Progenitor cell of endocrine pancreas (in vitro differentiated cells): ENCODE data around the gene ATP6V1B1. TPM values are rescaled to one million over a fixed set of nuclear protein-coding genes. Genes with fewer than 3 reads are reported as not detected.
"Not testable (repeated sequence)": the region's sequence is repeated elsewhere in the genome, so short reads cannot be mapped to it uniquely, and the experiment has no call there.

Experiments used
- DNase-seq: peaks from one replicate; pipeline ENCODE4 v3.0.0; 2021; ENCODE audit warnings: low spot score; ENCODE audit not compliant: unreplicated experiment
- H3K27ac Mint-ChIP-seq: 2 replicates; pipeline ENCODE4 v1.8.0; 2021; ENCODE audit warnings: mild to moderate bottlenecking, moderate library complexity, mixed read lengths
- H3K27me3 Mint-ChIP-seq: 2 replicates; pipeline ENCODE4 v1.8.0; 2021; ENCODE audit warnings: mixed read lengths
- H3K36me3 Mint-ChIP-seq: 2 replicates; pipeline ENCODE4 v1.8.0; 2022; ENCODE audit warnings: mixed read lengths; ENCODE audit not compliant: insufficient read depth
- H3K4me1 Mint-ChIP-seq: 2 replicates; pipeline ENCODE4 v1.8.0; 2021; ENCODE audit warnings: low read depth, mixed read lengths
- H3K4me3 Mint-ChIP-seq: 2 replicates; pipeline ENCODE4 v1.8.0; 2021; ENCODE audit warnings: low read depth, mild to moderate bottlenecking, moderate library complexity, mixed read lengths
- H3K9me3 Mint-ChIP-seq: 2 replicates; pipeline ENCODE4 v1.8.0; 2021; ENCODE audit warnings: low read depth, mixed read lengths
- total RNA-seq: library from RNA; stranded (reverse); gene quantifications from 2 replicates; pipeline ENCODE4 v1.2.1, GENCODE V29; 2021
- TF ChIP-seq, protein P1 (sequence below): fragments of 200-600 bp; sonication (generic); IDR thresholded peaks from one replicate; pipeline ENCODE4 v1.5.0; 2021; ENCODE audit warnings: antibody characterized with exemption, mild to moderate bottlenecking; ENCODE audit not compliant: unreplicated experiment

The ATP6V1B1 gene
- total RNA-seq, 1 donor from 2014 or later: not detected

DNA sequence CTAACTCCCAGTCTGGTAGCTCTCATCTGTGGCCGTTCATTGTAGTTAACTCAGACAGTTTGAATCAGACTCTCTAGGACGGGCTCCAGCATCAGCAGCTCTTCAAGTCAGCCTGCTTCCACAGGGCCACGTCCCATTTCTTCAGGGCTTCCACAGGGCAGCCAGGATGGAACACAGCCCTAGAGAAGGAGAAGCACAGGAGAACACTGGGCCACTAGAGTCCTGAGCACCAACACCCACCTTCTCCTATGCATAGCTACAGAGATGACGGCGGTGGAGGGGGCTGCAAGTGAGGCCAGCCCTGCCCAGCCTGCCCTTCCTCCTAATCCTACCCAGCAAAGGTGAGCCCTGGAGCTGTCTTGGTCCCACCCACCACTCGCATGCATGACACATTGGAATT lies 69.2 kb downstream of the ATP6V1B1 start:
- TF ChIP-seq, protein P1, sequence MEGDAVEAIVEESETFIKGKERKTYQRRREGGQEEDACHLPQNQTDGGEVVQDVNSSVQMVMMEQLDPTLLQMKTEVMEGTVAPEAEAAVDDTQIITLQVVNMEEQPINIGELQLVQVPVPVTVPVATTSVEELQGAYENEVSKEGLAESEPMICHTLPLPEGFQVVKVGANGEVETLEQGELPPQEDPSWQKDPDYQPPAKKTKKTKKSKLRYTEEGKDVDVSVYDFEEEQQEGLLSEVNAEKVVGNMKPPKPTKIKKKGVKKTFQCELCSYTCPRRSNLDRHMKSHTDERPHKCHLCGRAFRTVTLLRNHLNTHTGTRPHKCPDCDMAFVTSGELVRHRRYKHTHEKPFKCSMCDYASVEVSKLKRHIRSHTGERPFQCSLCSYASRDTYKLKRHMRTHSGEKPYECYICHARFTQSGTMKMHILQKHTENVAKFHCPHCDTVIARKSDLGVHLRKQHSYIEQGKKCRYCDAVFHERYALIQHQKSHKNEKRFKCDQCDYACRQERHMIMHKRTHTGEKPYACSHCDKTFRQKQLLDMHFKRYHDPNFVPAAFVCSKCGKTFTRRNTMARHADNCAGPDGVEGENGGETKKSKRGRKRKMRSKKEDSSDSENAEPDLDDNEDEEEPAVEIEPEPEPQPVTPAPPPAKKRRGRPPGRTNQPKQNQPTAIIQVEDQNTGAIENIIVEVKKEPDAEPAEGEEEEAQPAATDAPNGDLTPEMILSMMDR: no peak
- Mint-ChIP-seq H3K9me3 (peaks cover 2% of the 10 kb centered on the region), H3K4me1 (peaks cover 2% of the 10 kb centered on the region), H3K27me3 (peaks cover 18% of the 10 kb centered on the region), H3K36me3 (no peaks in the 10 kb centered on the region), H3K27ac (no peak overlapping the region), H3K4me3 (no peak overlapping the region)
- DNase-seq: no peak

DNA sequence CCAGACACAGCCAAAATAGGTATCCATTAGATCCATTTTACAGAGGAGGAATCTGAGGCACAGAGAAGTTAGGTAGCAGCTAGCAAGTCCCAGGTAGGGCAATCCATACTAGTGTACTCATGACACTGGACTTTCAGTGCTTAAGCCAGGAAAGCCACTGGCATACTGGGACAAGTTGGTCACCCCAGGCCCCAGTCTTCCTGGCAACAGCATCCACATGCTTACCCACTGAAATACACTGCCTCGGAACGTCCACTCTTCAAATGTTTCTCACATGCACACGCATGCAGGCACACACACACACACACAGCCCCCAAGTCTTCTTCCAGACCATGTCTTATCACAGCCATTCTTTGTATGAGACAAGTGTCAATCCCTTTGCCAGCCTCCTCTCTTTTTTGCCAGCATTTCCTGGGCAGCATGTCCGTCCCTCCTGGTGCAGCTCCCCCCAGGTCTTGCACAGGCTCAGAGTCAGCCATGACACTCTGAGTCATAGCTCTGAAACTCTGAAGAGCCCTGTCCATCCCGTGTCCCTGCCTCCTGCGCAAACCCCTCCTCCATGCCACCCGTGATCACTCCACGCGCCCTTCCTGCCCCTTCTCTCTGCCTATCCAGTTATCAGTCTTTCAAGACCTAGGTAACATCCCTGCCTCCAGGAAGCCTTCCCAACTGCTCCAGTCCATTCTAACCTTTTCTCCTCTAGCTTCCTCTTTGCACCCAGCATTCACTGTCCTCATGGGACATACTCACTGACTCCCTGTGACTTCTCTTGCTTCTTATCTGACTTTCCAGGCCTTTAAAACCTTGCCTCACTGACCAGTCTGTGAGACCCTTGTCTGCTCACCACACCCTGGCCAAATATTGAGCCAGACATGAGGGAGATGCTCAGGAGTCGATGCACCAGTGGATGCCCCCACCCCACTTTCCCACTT lies 69.8 kb downstream of the ATP6V1B1 start:
- peaks cover 23% of the 10 kb centered on the region for H3K27me3 Mint-ChIP-seq
- no peaks in the 10 kb centered on the region for H3K36me3 Mint-ChIP-seq
- no peak overlapping the region for H3K27ac Mint-ChIP-seq
- H3K4me1 Mint-ChIP-seq: peaks cover 2% of the 10 kb centered on the region
- TF ChIP-seq, protein P1: no peak
- no peak for DNase-seq
- H3K9me3 Mint-ChIP-seq: peaks cover 6% of the 10 kb centered on the region
- no peak overlapping the region for H3K4me3 Mint-ChIP-seq

DNA sequence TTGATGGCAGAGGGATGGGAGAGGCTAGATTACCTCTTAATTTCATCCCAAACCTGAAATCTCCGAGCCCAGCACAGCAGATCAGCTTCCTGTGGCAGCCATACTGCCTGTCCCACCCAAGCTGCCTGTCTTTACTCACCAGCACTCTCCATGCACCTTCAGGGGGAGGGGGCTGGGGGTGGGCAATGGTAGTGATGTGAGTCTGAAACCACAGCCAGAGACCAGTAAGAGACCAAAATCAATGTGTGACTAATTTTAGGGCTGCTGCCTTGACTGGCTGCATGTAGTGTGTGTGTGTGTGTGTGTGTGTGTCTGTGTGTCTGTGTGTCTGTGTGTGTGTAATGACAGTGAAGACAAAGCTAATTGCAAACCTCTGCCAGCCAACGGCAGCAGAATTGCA lies 70.6 kb downstream of the ATP6V1B1 start:
- Mint-ChIP-seq H3K36me3 (no peaks in the 10 kb centered on the region), H3K27me3 (peaks cover 23% of the 10 kb centered on the region), H3K4me1 (peaks cover 2% of the 10 kb centered on the region), H3K27ac (no peak overlapping the region), H3K9me3 (peaks cover 6% of the 10 kb centered on the region), H3K4me3 (no peak overlapping the region)
- DNase-seq: no peak
- TF ChIP-seq, protein P1: no peak

DNA sequence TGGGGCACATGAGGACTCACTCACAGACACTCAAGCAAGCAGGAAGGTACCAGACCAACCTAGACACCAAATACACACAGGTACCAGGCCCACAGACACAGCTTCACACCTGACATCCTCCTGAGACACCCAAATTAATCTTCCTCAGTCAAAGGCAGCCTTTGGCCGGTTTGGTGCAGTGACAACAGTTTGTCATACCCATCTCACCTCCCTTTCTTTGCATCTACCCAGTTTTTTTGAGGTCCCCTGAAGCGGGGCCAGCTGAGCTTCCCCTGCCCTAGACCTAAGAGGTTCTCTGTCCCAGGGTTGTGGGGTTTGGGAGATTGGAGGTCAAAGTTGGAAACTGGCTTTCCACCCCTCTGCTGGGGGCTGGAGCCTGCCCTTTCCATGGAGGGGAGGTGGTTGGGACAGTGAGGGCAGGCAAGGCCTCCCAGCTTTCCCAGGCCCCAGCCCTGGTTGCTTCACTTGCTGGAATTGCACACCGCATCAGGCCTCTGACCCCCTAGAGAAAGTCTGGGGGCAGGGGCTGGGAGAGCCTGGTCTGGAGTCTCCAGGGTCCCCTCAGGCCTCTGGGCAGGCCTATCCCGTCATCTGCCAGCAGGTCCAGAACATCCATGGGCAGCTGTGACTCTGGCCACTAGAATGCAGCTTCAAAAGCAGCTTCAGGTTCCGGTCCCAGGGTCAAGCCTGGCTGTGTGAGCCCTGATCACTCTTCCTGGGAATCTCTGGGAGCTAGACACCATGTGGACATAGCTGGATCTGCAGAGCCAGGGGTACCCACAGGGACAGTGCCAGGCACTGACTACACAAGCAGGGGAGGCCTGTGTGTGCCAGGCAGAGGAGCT lies 71.5 kb downstream of the ATP6V1B1 start:
- H3K4me3 Mint-ChIP-seq: no peak overlapping the region
- no peak for DNase-seq
- H3K9me3 Mint-ChIP-seq: peaks cover 6% of the 10 kb centered on the region
- TF ChIP-seq, protein P1: no peak
- H3K36me3 Mint-ChIP-seq: no peaks in the 10 kb centered on the region
- H3K27me3 Mint-ChIP-seq: peaks cover 30% of the 10 kb centered on the region
- no peaks in the 10 kb centered on the region for H3K4me1 Mint-ChIP-seq
- no peak overlapping the region for H3K27ac Mint-ChIP-seq

DNA sequence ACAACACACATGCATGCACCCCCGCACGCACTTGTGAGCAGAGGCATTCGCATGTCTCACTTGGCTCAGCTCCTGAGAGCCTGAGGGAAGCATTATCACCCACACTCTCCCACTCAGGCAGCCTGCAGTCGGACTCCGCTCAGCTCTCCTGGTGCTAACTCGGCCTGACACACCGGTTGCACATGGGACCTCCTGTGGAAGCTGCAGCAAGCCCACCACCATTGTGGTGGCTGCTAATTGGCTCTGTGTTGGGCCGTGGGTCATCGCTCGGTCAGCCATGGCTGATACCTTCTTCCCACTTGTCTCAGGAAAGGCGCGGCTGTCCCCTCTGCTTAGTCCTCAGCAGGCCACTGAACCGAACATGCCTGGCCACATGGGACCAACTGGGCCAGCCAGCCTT lies 72.6 kb downstream of the ATP6V1B1 start:
- TF ChIP-seq, protein P1: no peak
- Mint-ChIP-seq H3K9me3 (peaks cover 6% of the 10 kb centered on the region), H3K4me1 (no peaks in the 10 kb centered on the region), H3K27me3 (peaks cover 34% of the 10 kb centered on the region), H3K36me3 (no peaks in the 10 kb centered on the region), H3K27ac (no peak overlapping the region), H3K4me3 (no peak overlapping the region)
- no peak for DNase-seq

DNA sequence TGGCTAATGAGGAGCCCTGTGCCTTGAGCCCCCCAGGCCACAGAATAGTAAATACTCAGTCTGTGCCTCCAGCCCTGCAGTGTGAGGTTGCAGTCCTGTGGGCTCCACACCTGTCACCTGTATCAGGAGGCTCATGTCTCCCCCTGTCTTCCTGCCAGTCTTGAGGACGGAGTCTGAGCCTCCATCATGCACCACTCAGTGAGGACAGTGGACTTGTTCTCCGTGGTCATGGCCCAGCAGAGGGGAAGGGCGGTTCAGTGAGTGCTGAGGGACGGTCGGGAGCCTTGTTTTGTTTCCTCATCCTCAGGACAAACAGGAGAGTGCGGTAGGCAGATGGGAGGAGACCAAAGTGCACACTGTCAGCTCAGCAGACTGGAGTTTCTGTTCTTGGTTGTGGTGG lies 76.1 kb downstream of the ATP6V1B1 start:
- not testable (repeated sequence) for H3K27ac Mint-ChIP-seq, H3K4me1 Mint-ChIP-seq, H3K9me3 Mint-ChIP-seq, H3K4me3 Mint-ChIP-seq, DNase-seq, H3K36me3 Mint-ChIP-seq
- peaks cover 25% of the 10 kb centered on the region for H3K27me3 Mint-ChIP-seq
